Activated T-helper 1 cell treated with anti-CD3 and anti-CD28 coated beads, Interleukin-12 subunit alpha, Interleukin-12 subunit beta, Interleukin-2, Interleukin-4 antibody, amounts not matched to agents 30 ng/mL and 10 ng/mL and 1 ng/mL, durations not matched to agents 14 hours and 24 hours and 36 hours (primary cell): Measurements from ENCODE around the gene AUTS2. TPM values are rescaled to one million over a fixed set of nuclear protein-coding genes. Genes with fewer than 3 reads are reported as not detected.
"Not testable (repeated sequence)": the region's sequence is repeated elsewhere in the genome, so short reads cannot be mapped to it uniquely, and the experiment has no call there.

Source experiments
- DNase-seq: peaks from one replicate; pipeline ENCODE4 v3.0.0; 2021; ENCODE audit warnings: low spot score
- H3K27ac Mint-ChIP-seq: one replicate; pipeline ENCODE4 v1.8.0; 2021; ENCODE audit warnings: mild to moderate bottlenecking, mixed read lengths
- H3K27me3 Mint-ChIP-seq: one replicate; pipeline ENCODE4 v1.8.0; 2022; ENCODE audit warnings: mild to moderate bottlenecking, moderate library complexity, mixed read lengths; ENCODE audit not compliant: insufficient read depth
- H3K36me3 Mint-ChIP-seq: one replicate; pipeline ENCODE4 v1.8.0; 2021; ENCODE audit warnings: low read depth, mixed read lengths
- H3K4me1 Mint-ChIP-seq: one replicate; pipeline ENCODE4 v1.8.0; 2021; ENCODE audit warnings: low read depth, mixed read lengths
- H3K4me3 Mint-ChIP-seq: one replicate; pipeline ENCODE4 v1.8.0; 2021; ENCODE audit warnings: mild to moderate bottlenecking, moderate library complexity, mixed read lengths
- H3K9me3 Mint-ChIP-seq: one replicate; pipeline ENCODE4 v1.8.0; 2021; ENCODE audit warnings: mixed read lengths
- intact Hi-C: fragments of 100-400 bp; cut with micrococcal nuclease; formaldehyde crosslinking; loops from one replicate; pipeline ENCODE4 v1.15.1; 2024
- total RNA-seq: library from RNA; stranded (reverse); gene quantifications from 2 replicates; pipeline ENCODE4 v1.2.3, GENCODE V29; 2022

AUTS2 gene
- total RNA-seq, 1 donor from 2014 or later: 2.7 TPM

DNA sequence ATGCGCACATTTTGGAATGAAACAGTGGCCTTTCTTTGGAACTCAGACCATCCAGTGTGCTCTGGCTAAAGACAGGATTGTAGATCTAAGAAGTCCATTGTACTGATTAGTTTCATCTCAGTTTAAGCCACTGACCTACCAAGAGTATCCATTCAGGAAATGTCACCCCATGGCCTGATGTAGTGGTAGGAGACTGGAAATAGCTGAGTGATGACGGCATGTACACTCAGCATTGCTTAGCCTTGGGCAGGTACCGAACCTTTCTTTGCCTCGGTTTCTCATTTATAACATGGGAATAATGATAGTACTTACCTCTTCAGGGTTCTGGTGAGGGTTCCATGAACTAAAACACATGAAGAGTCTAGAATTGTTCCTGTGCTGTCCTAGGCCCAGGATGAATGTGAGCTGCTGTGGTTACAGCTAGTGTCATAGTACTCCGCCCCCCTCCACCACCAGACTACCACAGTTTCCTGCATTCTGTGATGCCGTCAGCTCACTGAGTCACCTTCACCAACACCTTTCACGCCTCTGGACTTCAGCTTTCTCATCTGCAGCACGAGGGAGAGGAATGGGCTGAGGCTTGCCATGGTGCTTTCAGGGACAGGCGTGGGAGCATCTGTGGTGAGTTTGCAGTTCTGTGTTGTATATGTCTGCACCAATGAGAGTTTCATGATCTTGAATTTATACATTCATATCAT, 1049.7 kb downstream of the AUTS2 start:
- intact Hi-C loops: loop anchor here (1.0 to 5.0 kb wide), 3 partner anchors 30 to 140 kb away; no protein-coding TSS in a partner anchor
- Mint-ChIP-seq H3K36me3 (no peaks in the 10 kb centered on the region), H3K27ac (peak overlapping the region; percentile 31), H3K4me3 (peak overlapping the region; percentile 0), H3K27me3 (peaks cover 14% of the 10 kb centered on the region), H3K4me1 (peaks cover 15% of the 10 kb centered on the region), H3K9me3 (peaks cover 10% of the 10 kb centered on the region)
- peak; percentile 76 for DNase-seq

DNA sequence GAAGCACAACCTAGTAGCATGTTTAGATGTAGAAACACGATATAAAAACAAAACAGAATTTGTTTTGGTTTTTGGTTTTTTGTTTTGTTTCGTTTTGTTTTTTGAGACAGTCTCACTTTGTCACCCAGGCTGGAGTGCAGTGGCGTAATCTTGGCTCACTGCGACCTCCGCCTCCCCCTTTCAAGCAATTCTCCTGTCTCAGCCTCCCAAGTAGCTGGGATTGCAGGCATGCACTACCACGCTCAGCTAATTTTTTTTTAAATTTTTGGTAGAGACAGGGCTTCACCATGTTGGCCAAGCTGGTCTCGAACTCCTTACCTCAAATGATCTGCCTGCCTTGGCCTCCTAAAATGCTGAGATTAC, 1050.2 kb downstream of the AUTS2 start:
- Mint-ChIP-seq H3K4me1 (peaks cover 15% of the 10 kb centered on the region), H3K4me3 (peak overlapping the region; percentile 0), H3K27me3 (peaks cover 17% of the 10 kb centered on the region), H3K9me3 (peaks cover 14% of the 10 kb centered on the region), H3K27ac (peak overlapping the region; percentile 31)
- not testable (repeated sequence) for H3K36me3 Mint-ChIP-seq, DNase-seq
- intact Hi-C loops: loop anchor here (1.0 to 5.0 kb wide), 3 partner anchors 30 to 140 kb away; no protein-coding TSS in a partner anchor

- no peak for DNase-seq
- Mint-ChIP-seq H3K27me3 (peaks cover 18% of the 10 kb centered on the region), H3K36me3 (no peaks in the 10 kb centered on the region), H3K27ac (no peak overlapping the region), H3K9me3 (peaks cover 14% of the 10 kb centered on the region), H3K4me3 (no peak overlapping the region), H3K4me1 (peaks cover 15% of the 10 kb centered on the region)
- intact Hi-C loops: loop anchor here (5.0 kb wide), 1 partner anchor 48 kb away; no protein-coding TSS in a partner anchor
Observed at GRCh38 chr7:70649323-70649722, 1051.0 kb downstream of the AUTS2 start.

DNA sequence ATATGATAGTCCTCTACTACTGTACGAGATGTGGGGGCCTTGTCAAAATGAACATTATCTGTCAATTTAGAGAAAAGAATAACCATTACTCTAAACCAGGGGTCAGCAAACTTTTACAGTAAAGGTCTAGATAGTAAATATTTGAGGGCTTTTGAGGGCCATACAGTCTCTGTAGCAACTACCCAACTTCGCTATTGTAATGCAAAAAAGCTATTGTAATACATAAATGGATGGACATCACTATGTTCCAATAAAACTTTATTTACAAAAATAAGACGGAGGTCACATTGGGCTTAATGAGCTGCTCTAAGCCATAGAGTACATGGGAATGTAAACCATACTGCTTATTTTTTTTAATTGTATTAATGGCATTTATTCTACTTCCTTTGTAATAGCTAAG, 1055.9 kb downstream of the AUTS2 start:
- DNase-seq: no peak
- intact Hi-C loops: no loop called here
- peaks cover 18% of the 10 kb centered on the region for H3K27me3 Mint-ChIP-seq
- no peak overlapping the region for H3K4me3 Mint-ChIP-seq
- no peaks in the 10 kb centered on the region for H3K4me1 Mint-ChIP-seq
- H3K36me3 Mint-ChIP-seq: no peaks in the 10 kb centered on the region
- no peak overlapping the region for H3K27ac Mint-ChIP-seq
- H3K9me3 Mint-ChIP-seq: peaks cover 14% of the 10 kb centered on the region

DNA sequence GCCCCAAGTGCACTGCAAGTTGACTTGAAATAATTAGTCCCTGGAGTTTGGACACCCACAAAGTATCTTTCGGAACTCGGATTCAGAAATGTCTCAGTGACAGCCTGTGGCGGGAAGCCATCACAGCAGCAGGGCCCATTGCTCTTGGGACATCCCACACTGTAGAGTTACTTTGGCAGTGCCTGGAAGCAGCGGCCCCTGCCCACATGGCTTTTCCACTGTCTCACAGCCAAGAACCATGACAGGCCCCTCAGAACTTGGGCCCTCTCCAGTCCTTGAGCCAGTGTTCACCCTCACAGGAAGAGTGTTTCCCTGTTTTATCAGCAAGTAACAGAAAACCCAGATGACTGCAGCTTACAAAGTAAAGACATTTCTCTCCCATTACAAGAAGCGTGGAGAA, 1056.7 kb downstream of the AUTS2 start:
- intact Hi-C loops: no loop called here
- Mint-ChIP-seq H3K36me3 (no peaks in the 10 kb centered on the region), H3K27me3 (peaks cover 18% of the 10 kb centered on the region), H3K4me3 (no peak overlapping the region), H3K4me1 (peaks cover 4% of the 10 kb centered on the region), H3K27ac (no peak overlapping the region), H3K9me3 (peaks cover 14% of the 10 kb centered on the region)
- no peak for DNase-seq

GRCh38 chr7:70655694-70656093, 1057.4 kb downstream of the AUTS2 start:
- Mint-ChIP-seq H3K9me3 (peaks cover 11% of the 10 kb centered on the region), H3K4me3 (no peak overlapping the region)

DNA sequence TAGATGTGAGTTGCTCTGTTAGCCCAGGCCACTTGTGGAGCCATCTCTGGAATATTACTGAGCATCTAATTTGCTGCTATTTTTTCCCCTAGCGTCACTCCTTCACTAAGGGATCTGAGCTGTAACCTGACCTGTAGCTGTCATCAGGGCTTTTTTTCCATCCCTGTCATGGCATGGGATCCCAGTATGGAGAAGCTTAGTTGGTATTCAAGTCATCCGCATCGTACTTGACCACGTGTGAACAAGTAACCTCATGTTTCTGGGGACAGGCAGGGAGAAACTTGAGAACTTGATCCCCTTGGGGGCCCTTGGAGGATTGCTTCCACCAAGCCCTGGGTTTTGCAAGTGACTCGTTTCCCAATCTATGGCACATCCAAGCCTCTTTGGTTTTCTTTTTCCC, 1059.3 kb downstream of the AUTS2 start:
- DNase-seq: no peak
- Mint-ChIP-seq H3K27me3 (peaks cover 9% of the 10 kb centered on the region), H3K36me3 (no peaks in the 10 kb centered on the region), H3K27ac (no peak overlapping the region), H3K4me1 (peaks cover 16% of the 10 kb centered on the region), H3K9me3 (peaks cover 4% of the 10 kb centered on the region), H3K4me3 (no peak overlapping the region)
- intact Hi-C loops: no loop called here

More at GRCh38 chr7:70655694-70656093, 1057.4 kb downstream of the AUTS2 start:
- no peak for DNase-seq
- peaks cover 18% of the 10 kb centered on the region for H3K27me3 Mint-ChIP-seq
- H3K4me1 Mint-ChIP-seq: peaks cover 12% of the 10 kb centered on the region
- intact Hi-C loops: no loop called here
- H3K27ac Mint-ChIP-seq: no peak overlapping the region
- no peaks in the 10 kb centered on the region for H3K36me3 Mint-ChIP-seq

GRCh38 chr7:70657989-70658632, 1059.8 kb downstream of the AUTS2 start:
- H3K36me3 Mint-ChIP-seq: no peaks in the 10 kb centered on the region
- intact Hi-C loops: no loop called here
- no peak for DNase-seq
- H3K27me3 Mint-ChIP-seq: peaks cover 6% of the 10 kb centered on the region
- H3K9me3 Mint-ChIP-seq: peaks cover 4% of the 10 kb centered on the region
- no peak overlapping the region for H3K27ac Mint-ChIP-seq
- peaks cover 16% of the 10 kb centered on the region for H3K4me1 Mint-ChIP-seq
- H3K4me3 Mint-ChIP-seq: no peak overlapping the region

- no peak for DNase-seq
- Mint-ChIP-seq H3K27ac (no peak overlapping the region), H3K27me3 (peaks cover 2% of the 10 kb centered on the region), H3K36me3 (no peaks in the 10 kb centered on the region), H3K9me3 (no peaks in the 10 kb centered on the region), H3K4me3 (no peak overlapping the region), H3K4me1 (peaks cover 16% of the 10 kb centered on the region)
- intact Hi-C loops: no loop called here
Observed at GRCh38 chr7:70659263-70659662, 1061.0 kb downstream of the AUTS2 start.

DNA sequence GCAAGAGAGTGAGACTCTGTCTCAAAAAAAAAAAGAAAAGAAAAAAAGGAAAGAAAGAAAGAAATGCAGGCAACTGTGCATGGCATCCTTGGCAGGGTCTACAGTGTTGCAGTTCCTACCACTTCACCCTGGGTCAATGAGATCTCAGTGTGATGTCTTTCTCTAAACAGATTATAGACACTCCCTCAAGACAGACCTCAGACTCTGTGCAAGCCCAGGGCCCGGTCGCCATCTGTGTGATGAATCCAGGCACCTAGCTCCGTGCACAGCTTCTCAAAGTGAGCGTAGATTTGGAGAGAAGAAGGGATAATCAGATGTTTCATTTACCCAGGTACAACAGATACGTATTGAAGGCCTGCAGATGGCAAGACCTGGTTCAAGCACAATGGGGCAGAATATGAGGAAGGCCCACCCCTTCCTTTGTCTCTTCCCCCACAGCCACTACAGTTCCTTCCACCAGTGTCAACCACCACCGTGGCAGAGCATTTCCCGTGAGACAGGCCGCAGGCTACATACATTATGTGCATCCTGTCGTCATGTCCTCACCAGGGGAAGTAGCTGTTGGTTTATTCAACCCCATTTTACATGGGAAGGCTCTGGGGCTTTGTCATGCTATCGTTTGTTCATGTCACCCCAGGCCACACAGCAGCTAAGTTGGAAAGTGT, 1062.0 kb downstream of the AUTS2 start:
- H3K27ac Mint-ChIP-seq: no peak overlapping the region
- intact Hi-C loops: loop anchor here (2.0 kb wide), 1 partner anchor 19 kb away; no protein-coding TSS in a partner anchor
- no peaks in the 10 kb centered on the region for H3K9me3 Mint-ChIP-seq
- H3K36me3 Mint-ChIP-seq: no peaks in the 10 kb centered on the region
- H3K4me3 Mint-ChIP-seq: no peak overlapping the region
- peaks cover 16% of the 10 kb centered on the region for H3K4me1 Mint-ChIP-seq
- peaks cover under 1% of the 10 kb centered on the region for H3K27me3 Mint-ChIP-seq
- peak; percentile 6 for DNase-seq

DNA sequence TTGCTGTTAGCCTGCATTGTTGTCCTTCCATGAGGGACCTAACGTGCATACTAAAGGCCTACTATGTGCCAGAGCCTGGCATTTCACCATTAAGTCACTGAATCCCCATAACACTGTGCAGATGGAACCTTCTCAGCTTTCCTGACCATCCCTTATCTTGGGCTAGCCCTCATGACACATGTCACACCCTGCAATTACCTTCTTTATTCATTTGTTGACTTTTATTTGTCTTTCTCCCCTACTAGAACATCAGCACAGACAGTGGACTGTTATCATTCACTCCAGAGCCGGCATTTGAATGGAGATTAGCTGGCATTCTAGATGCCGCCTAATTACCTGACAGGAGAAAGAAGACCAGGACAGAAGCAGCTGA, 1062.5 kb downstream of the AUTS2 start:
- DNase-seq: no peak
- Mint-ChIP-seq H3K9me3 (no peaks in the 10 kb centered on the region), H3K36me3 (no peaks in the 10 kb centered on the region), H3K4me1 (peaks cover 16% of the 10 kb centered on the region), H3K4me3 (no peak overlapping the region), H3K27ac (no peak overlapping the region), H3K27me3 (no peaks in the 10 kb centered on the region)
- intact Hi-C loops: loop anchor here (2.0 kb wide), 1 partner anchor 18 kb away; no protein-coding TSS in a partner anchor

GRCh38 chr7:70663680-70664079, 1065.4 kb downstream of the AUTS2 start:
- Mint-ChIP-seq H3K27ac (no peak overlapping the region), H3K9me3 (no peaks in the 10 kb centered on the region), H3K4me1 (peaks cover 16% of the 10 kb centered on the region), H3K4me3 (no peak overlapping the region), H3K27me3 (no peaks in the 10 kb centered on the region), H3K36me3 (no peaks in the 10 kb centered on the region)
- intact Hi-C loops: no loop called here
- no peak for DNase-seq

- H3K4me3 Mint-ChIP-seq: no peak overlapping the region
- H3K27me3 Mint-ChIP-seq: no peaks in the 10 kb centered on the region
- H3K4me1 Mint-ChIP-seq: peaks cover 1% of the 10 kb centered on the region
- no peaks in the 10 kb centered on the region for H3K36me3 Mint-ChIP-seq
- intact Hi-C loops: no loop called here
- no peak for DNase-seq
- no peak overlapping the region for H3K27ac Mint-ChIP-seq
- H3K9me3 Mint-ChIP-seq: no peaks in the 10 kb centered on the region
Observed at GRCh38 chr7:70665997-70666396, 1067.7 kb downstream of the AUTS2 start.
